Measurements from ENCODE around the gene UGT2A1.

UGT2A1 gene

DNA sequence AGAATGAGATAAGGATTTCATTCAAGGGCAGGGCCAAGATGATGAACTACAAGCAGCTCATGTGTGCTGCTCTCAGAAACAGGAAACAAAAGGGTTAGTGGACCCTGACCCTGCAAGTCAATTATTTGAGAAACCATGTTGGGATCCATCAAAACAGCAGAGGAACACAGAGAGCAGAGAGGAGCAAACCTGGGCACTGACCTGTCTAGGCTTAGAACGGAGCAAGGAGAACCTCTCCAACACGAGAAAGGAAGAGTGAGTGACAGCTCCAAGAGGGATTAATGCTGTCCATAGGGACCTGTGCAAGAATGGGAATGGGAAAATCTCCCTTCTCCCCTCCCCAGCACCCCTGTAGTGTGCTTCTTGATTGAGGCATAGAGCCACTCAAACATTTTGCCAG is 103.4 kb downstream of the UGT2A1 start:
- TF ChIP-seq, protein P1, sequence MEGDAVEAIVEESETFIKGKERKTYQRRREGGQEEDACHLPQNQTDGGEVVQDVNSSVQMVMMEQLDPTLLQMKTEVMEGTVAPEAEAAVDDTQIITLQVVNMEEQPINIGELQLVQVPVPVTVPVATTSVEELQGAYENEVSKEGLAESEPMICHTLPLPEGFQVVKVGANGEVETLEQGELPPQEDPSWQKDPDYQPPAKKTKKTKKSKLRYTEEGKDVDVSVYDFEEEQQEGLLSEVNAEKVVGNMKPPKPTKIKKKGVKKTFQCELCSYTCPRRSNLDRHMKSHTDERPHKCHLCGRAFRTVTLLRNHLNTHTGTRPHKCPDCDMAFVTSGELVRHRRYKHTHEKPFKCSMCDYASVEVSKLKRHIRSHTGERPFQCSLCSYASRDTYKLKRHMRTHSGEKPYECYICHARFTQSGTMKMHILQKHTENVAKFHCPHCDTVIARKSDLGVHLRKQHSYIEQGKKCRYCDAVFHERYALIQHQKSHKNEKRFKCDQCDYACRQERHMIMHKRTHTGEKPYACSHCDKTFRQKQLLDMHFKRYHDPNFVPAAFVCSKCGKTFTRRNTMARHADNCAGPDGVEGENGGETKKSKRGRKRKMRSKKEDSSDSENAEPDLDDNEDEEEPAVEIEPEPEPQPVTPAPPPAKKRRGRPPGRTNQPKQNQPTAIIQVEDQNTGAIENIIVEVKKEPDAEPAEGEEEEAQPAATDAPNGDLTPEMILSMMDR (IDR thresholded peaks at IDR 0.05; ENCODE audit: insufficient read depth, missing control alignments) = no peak
- FAIRE-seq = no peak
- no peak for DNase-seq (ENCODE audit: insufficient read length, low spot score)

DNA sequence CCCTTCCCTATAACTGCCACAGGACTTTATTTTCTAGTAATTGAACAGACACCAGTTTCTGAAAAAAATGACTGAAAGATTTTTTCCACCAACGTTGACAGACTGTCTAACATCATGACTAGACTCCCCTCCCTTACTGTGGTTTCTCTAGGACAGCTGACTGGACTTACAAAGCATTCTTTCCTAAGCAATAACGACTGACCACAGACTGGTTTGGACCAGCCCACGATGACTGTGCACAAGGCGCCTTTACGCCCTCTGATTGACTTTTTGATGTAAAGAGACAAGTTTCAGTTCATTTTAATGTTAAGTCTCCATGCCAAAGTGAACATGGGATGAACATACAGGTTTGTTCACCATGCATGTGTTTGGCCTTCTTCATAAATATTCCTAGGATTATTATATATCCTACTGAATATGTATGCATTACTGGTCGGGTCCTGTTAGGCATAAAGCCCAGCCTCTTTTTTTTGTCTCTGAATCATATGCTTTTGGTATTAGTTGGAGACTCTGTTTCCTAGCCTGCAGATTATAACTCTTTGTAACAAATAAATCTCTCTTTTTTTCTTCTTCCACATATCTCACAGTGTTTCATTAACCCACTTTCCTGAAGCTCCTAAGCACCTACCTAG is 106.8 kb downstream of the UGT2A1 start:
- FAIRE-seq (no peak), DNase-seq (ENCODE audit: insufficient read length, low spot score) (no peak)
- TF ChIP-seq, protein P1 (IDR thresholded peaks at IDR 0.05; ENCODE audit: insufficient read depth, missing control alignments) = no peak
